ENCODE measurements around the gene ATP8B3. TPM values are rescaled to one million over a fixed set of nuclear protein-coding genes. Genes with fewer than 3 reads are reported as not detected.

ATP8B3 gene
- total RNA-seq, 4 donors from 2014 or later, result 0.35 to 4.5 (median 0.94) TPM; not detected in 1

GRCh38 chr19:1796395-1797142 lies 15.5 kb downstream of the ATP8B3 start:
- TF ChIP-seq CTCF (IDR thresholded peaks at IDR 0.05), result no peak
- TF ChIP-seq POLR2A (IDR thresholded peaks at IDR 0.05), result no peak
- Histone ChIP-seq H3K9me3 (no peaks in the 10 kb centered on the region), H3K27ac (no peak overlapping the region), H3K27me3 (no peaks in the 10 kb centered on the region), H3K4me3 (no peak overlapping the region), H3K4me1 (peaks cover 0 to 4% (median 0%) of the 10 kb centered on the region in 4 donors), H3K36me3 (no peaks in the 10 kb centered on the region)
- no peak for DNase-seq

- H3K27me3 ChIP-seq, result no peaks in the 10 kb centered on the region
- H3K9me3 ChIP-seq, result no peaks in the 10 kb centered on the region
- no peak overlapping the region for H3K4me3 ChIP-seq
- TF ChIP-seq CTCF (IDR thresholded peaks at IDR 0.05), result no peak
- TF ChIP-seq POLR2A (IDR thresholded peaks at IDR 0.05), result no peak
- H3K36me3 ChIP-seq, result no peaks in the 10 kb centered on the region
- peaks cover 0 to 4% (median 0%) of the 10 kb centered on the region in 4 donors for H3K4me1 ChIP-seq
- no peak overlapping the region for H3K27ac ChIP-seq
- no peak for DNase-seq
Observed at GRCh38 chr19:1794424-1795172, 17.5 kb downstream of the ATP8B3 start.

GRCh38 chr19:1791879-1792278 lies 20.2 kb downstream of the ATP8B3 start:
- H3K4me3 ChIP-seq, result no peak overlapping the region
- peaks cover 0 to 8% (median 0%) of the 10 kb centered on the region in 4 donors for H3K4me1 ChIP-seq
- no peaks in the 10 kb centered on the region for H3K9me3 ChIP-seq
- no peaks in the 10 kb centered on the region for H3K27me3 ChIP-seq
- no peak for DNase-seq
- H3K27ac ChIP-seq, result no peak overlapping the region
- no peaks in the 10 kb centered on the region for H3K36me3 ChIP-seq
- TF ChIP-seq POLR2A (IDR thresholded peaks at IDR 0.05) (no peak), CTCF (IDR thresholded peaks at IDR 0.05) (no peak)

- TF ChIP-seq POLR2A (IDR thresholded peaks at IDR 0.05) (no peak), CTCF (IDR thresholded peaks at IDR 0.05) (no peak)
- H3K36me3 ChIP-seq, result no peaks in the 10 kb centered on the region
- H3K27me3 ChIP-seq, result no peaks in the 10 kb centered on the region
- H3K27ac ChIP-seq, result no peak overlapping the region
- no peak for DNase-seq
- peaks cover 0 to 5% (median 0%) of the 10 kb centered on the region in 4 donors for H3K4me1 ChIP-seq
- no peaks in the 10 kb centered on the region for H3K9me3 ChIP-seq
- no peak overlapping the region for H3K4me3 ChIP-seq
Observed at GRCh38 chr19:1790054-1790792, 21.9 kb downstream of the ATP8B3 start.

GRCh38 chr19:1789261-1790041 lies 22.6 kb downstream of the ATP8B3 start:
- TF ChIP-seq POLR2A (IDR thresholded peaks at IDR 0.05) (no peak), CTCF (IDR thresholded peaks at IDR 0.05) (no peak)
- no peaks in the 10 kb centered on the region for H3K27me3 ChIP-seq
- H3K4me3 ChIP-seq, result no peak overlapping the region
- no peaks in the 10 kb centered on the region for H3K36me3 ChIP-seq
- H3K9me3 ChIP-seq, result no peaks in the 10 kb centered on the region
- DNase-seq, result no peak
- peaks cover 0 to 5% (median 0%) of the 10 kb centered on the region in 4 donors for H3K4me1 ChIP-seq
- no peak overlapping the region for H3K27ac ChIP-seq

All from Peyer's patch (tissue), 4 donors.